HepG2 (cell line): ENCODE measurements around the gene IGFBP6. TPM values are rescaled to one million over a fixed set of nuclear protein-coding genes. Genes with fewer than 3 reads are reported as not detected.

Source experiments
- ARHGAP35 ChIP-seq: sonication (generic); formaldehyde crosslinking; IDR thresholded peaks from 2 replicates; pipeline ENCODE4 v1.9.0; 2022; ENCODE audit warnings: mild to moderate bottlenecking, inconsistent platforms, moderate library complexity, missing genetic modification reagents, borderline replicate concordance
- BORCS8-MEF2B ChIP-seq: sonication (generic); formaldehyde crosslinking; IDR thresholded peaks from 2 replicates; pipeline ENCODE4 v1.8.0; 2022; ENCODE audit warnings: mild to moderate bottlenecking, missing genetic modification reagents
- HMG20B ChIP-seq: conservative IDR thresholded peaks from 2 replicates; pipeline ENCODE4 v1.6.1; 2016; ENCODE audit warnings: missing genetic modification reagents, missing compliant biosample characterization
- KDM5A ChIP-seq: fragments of 200-600 bp; sonication (generic); IDR thresholded peaks from 2 replicates; pipeline ENCODE4 v1.7.0; 2018; ENCODE audit warnings: antibody characterized with exemption, mild to moderate bottlenecking, low read length, borderline replicate concordance
- MEF2D ChIP-seq: sonication (generic); formaldehyde crosslinking; IDR thresholded peaks from 2 replicates; pipeline ENCODE4 v1.5.1; 2020; ENCODE audit warnings: mild to moderate bottlenecking, missing genetic modification reagents
- MIER3 ChIP-seq: IDR thresholded peaks from 2 replicates; pipeline ENCODE4 v1.6.1; 2016; ENCODE audit warnings: missing compliant biosample characterization, borderline replicate concordance
- NFE2L1 ChIP-seq: sonication (generic); formaldehyde crosslinking; IDR thresholded peaks from 2 replicates; pipeline ENCODE4 v1.4.0; 2020; ENCODE audit warnings: missing genetic modification reagents, mild to moderate bottlenecking, borderline replicate concordance
- PCBP2 ChIP-seq: fragments of 200-400 bp; formaldehyde crosslinking; optimal IDR thresholded peaks from 2 replicates; pipeline ENCODE3; 2018; ENCODE audit warnings: low read length, low read depth; ENCODE audit not compliant: poor library complexity, severe bottlenecking
- PHF5A ChIP-seq: IDR thresholded peaks from one replicate; pipeline ENCODE4 v1.6.1; 2018; ENCODE audit warnings: low read depth, missing genetic modification reagents; ENCODE audit not compliant: unreplicated experiment
- PPARG ChIP-seq: conservative IDR thresholded peaks from 2 replicates; pipeline ENCODE4 v1.6.1; 2016; ENCODE audit warnings: missing biosample characterization, missing genetic modification reagents
- PRMT3 ChIP-seq: sonication (generic); formaldehyde crosslinking; IDR thresholded peaks from 2 replicates; pipeline ENCODE4 v1.8.1; 2022; ENCODE audit warnings: low read depth, mild to moderate bottlenecking, moderate library complexity, missing genetic modification reagents, borderline replicate concordance
- PRPF4 ChIP-seq: fragments of 200-400 bp; formaldehyde crosslinking; IDR thresholded peaks from 2 replicates; pipeline ENCODE4 v1.6.1; 2016; ENCODE audit warnings: low read length, low read depth; ENCODE audit not compliant: poor library complexity, severe bottlenecking
- RARA ChIP-seq: IDR thresholded peaks from 2 replicates; pipeline ENCODE4 v1.6.1; 2016; ENCODE audit warnings: missing genetic modification reagents, missing compliant biosample characterization
- SUZ12 ChIP-seq: fragments of 150-350 bp; IDR thresholded peaks from 2 replicates; pipeline ENCODE4 v1.6.1; 2014; ENCODE audit warnings: low read depth, low read length
- TBX2 ChIP-seq: sonication (generic); formaldehyde crosslinking; IDR thresholded peaks from 2 replicates; pipeline ENCODE4 v1.5.0; 2020; ENCODE audit warnings: missing genetic modification reagents, mild to moderate bottlenecking, borderline replicate concordance
- TEAD2 ChIP-seq: sonication (generic); formaldehyde crosslinking; IDR thresholded peaks from 2 replicates; pipeline ENCODE4 v1.9.0; 2021; ENCODE audit warnings: missing genetic modification reagents
- XRCC5 ChIP-seq: fragments of 200-400 bp; formaldehyde crosslinking; optimal IDR thresholded peaks from 2 replicates; pipeline ENCODE3; 2017; ENCODE audit warnings: mild to moderate bottlenecking, low read length
- ZNF10 ChIP-seq: sonication (generic); formaldehyde crosslinking; IDR thresholded peaks from 2 replicates; pipeline ENCODE4 v1.4.0; 2020; ENCODE audit warnings: mild to moderate bottlenecking, low read depth, missing genetic modification reagents, borderline replicate concordance
- ZNF282 ChIP-seq: fragments of 450-650 bp; IDR thresholded peaks from 2 replicates; pipeline ENCODE4 v1.6.1; 2018; ENCODE audit not compliant: partially characterized antibody
- ZNF343 ChIP-seq: sonication (generic); formaldehyde crosslinking; IDR thresholded peaks from 2 replicates; pipeline ENCODE4 v1.4.0; 2020; ENCODE audit warnings: mild to moderate bottlenecking, missing genetic modification reagents
- ZNF496 ChIP-seq: sonication (generic); formaldehyde crosslinking; IDR thresholded peaks from 2 replicates; pipeline ENCODE4 v1.8.1; 2023; ENCODE audit warnings: mild to moderate bottlenecking, moderate library complexity, missing genetic modification reagents; ENCODE audit not compliant: insufficient replicate concordance
- ZNF629 ChIP-seq: sonication (generic); formaldehyde crosslinking; conservative IDR thresholded peaks from 2 replicates; pipeline ENCODE4 v1.5.0; 2020; ENCODE audit warnings: missing genetic modification reagents
- polyA plus RNA-seq, 8 experiments: library from polyadenylated mRNA; depleted of rRNA in 3 of 8; stranded (reverse) in 7 of 8; unstranded in 1 of 8; fragments of >200 nt; fragmentation: Illumina TruSeq in 4 of 8; extraction: Trizol in 4 of 8; gene quantifications; 2 replicates each; pipeline versions ENCODE4 v1.2.1 to v1.2.3, GENCODE V29; 2011 to 2016; ENCODE audit warnings: low read depth in 4 of 8, missing spikeins in 1 of 8, mixed read lengths in 1 of 8; ENCODE audit not compliant: insufficient read depth in 1 of 8
- total RNA-seq, 5 experiments: library from RNA; depleted of rRNA; stranded (reverse); fragments of >200 nt; fragmentation: Illumina TruSeq; extraction: Trizol; gene quantifications; 2 replicates each; pipeline ENCODE4 v1.2.3, GENCODE V29; 2016; ENCODE audit warnings: low read depth in 1 of 5
- TF ChIP-seq, protein P1 (sequence below): sonication (generic); formaldehyde crosslinking; conservative IDR thresholded peaks from 2 replicates; pipeline ENCODE4 v1.8.0; 2022; ENCODE audit warnings: low read depth, missing genetic modification reagents
- TF ChIP-seq, protein P2 (sequence below): sonication (generic); formaldehyde crosslinking; IDR thresholded peaks from 2 replicates; pipeline ENCODE4 v1.5.0; 2020; ENCODE audit warnings: mild to moderate bottlenecking, missing genetic modification reagents, borderline replicate concordance
- TF ChIP-seq, protein P3 (sequence below): IDR thresholded peaks from 2 replicates; pipeline ENCODE4 v1.6.1; 2012; ENCODE audit warnings: low read depth, low read length, improper control_type of control experiment

IGFBP6 gene
- total and polyA plus RNA-seq, 2 of the 13 experiments (the other 11 are each of a cell fraction or from before 2014, with no cell fraction given): 3.9 to 25.2 TPM

DNA sequence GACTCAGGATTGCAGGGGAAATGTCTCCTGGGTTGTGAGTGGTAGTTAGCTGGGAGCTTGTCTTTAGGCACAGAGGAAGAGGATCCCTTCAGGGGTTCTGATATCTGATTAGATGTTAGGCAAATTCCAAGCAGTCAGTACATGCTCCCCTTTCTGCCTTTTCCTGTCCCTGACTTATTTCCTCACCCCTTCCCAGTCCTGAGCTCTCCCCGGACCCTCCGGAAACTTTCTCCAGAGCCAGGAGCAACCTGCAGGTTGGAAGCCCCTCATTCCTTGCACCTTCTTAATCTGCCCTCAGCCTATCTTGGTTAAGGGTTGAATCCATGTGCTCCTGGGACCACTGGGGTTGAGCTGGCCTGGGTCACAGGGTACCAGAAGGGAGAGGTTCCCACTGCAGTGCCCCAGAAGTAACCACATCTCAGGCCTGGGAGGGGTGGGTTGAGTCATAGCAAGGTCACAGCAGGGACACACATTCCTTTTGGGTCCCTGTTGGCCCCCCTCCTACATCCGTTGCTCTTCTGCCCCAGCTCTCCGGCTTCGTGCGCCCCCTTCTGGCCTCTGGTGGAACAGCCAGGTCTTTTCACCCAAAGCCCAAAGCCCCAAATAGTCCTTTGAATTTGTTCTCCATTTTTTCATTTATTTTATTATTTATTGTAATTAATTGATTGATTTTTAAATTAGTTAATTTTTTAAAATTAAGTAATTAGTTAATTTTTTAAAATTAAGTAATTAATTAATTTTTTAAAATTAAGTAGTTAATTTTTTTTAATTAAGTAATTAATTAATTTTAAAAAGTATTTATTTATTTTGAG lies 1.8 kb downstream of the IGFBP6 start (continued):
- TF ChIP-seq NFE2L1 (CRISPR knock-in tag) (no peak), ZNF10 (no peak), PHF5A (CRISPR knock-in tag) (no peak), ARHGAP35 (CRISPR knock-in tag) (no peak), SUZ12 (no peak), BORCS8-MEF2B (CRISPR knock-in tag) (no peak), KDM5A (no peak), PRPF4 (no peak), HMG20B (CRISPR knock-in tag) (no peak), ZNF343 (CRISPR knock-in tag) (no peak), RARA (CRISPR knock-in tag) (peak; percentile 100), ZNF282 (no peak), TBX2 (peak; percentile 45; the same call in 1 of the 2 replicates), PPARG (CRISPR knock-in tag) (no peak; the same call in 1 of the 2 replicates), ZNF496 (CRISPR knock-in tag) (no peak), TEAD2 (CRISPR knock-in tag) (no peak), PCBP2 (no peak), ZNF629 (no peak), MEF2D (peak; percentile 24; the same call in 1 of the 2 replicates), PRMT3 (CRISPR knock-in tag) (no peak), MIER3 (peak; percentile 34; the same call in 1 of the 2 replicates), XRCC5 (peak; percentile 71)
- TF ChIP-seq, protein P1, sequence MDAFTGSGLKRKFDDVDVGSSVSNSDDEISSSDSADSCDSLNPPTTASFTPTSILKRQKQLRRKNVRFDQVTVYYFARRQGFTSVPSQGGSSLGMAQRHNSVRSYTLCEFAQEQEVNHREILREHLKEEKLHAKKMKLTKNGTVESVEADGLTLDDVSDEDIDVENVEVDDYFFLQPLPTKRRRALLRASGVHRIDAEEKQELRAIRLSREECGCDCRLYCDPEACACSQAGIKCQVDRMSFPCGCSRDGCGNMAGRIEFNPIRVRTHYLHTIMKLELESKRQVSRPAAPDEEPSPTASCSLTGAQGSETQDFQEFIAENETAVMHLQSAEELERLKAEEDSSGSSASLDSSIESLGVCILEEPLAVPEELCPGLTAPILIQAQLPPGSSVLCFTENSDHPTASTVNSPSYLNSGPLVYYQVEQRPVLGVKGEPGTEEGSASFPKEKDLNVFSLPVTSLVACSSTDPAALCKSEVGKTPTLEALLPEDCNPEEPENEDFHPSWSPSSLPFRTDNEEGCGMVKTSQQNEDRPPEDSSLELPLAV (CRISPR knock-in tag): no peak
- TF ChIP-seq, protein P2, sequence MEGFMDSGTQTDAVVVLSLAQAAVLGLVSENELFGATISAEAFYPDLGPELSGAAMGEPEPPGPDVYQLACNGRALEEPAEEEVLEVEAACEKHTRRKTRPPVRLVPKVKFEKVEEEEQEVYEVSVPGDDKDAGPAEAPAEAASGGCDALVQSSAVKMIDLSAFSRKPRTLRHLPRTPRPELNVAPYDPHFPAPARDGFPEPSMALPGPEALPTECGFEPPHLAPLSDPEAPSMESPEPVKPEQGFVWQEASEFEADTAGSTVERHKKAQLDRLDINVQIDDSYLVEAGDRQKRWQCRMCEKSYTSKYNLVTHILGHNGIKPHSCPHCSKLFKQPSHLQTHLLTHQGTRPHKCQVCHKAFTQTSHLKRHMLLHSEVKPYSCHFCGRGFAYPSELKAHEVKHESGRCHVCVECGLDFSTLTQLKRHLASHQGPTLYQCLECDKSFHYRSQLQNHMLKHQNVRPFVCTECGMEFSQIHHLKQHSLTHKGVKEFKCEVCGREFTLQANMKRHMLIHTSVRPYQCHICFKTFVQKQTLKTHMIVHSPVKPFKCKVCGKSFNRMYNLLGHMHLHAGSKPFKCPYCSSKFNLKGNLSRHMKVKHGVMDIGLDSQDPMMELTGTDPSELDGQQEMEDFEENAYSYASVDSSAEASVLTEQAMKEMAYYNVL (CRISPR knock-in tag): no peak
- TF ChIP-seq, protein P3, sequence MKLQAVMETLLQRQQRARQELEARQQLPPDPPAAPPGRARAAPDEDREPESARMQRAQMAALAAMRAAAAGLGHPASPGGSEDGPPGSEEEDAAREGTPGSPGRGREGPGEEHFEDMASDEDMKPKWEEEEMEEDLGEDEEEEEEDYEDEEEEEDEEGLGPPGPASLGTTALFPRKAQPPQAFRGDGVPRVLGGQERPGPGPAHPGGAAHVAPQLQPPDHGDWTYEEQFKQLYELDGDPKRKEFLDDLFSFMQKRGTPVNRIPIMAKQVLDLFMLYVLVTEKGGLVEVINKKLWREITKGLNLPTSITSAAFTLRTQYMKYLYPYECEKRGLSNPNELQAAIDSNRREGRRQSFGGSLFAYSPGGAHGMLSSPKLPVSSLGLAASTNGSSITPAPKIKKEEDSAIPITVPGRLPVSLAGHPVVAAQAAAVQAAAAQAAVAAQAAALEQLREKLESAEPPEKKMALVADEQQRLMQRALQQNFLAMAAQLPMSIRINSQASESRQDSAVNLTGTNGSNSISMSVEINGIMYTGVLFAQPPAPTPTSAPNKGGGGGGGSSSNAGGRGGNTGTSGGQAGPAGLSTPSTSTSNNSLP: 0 out of 2 replicates have a peak, but pooled peaks have one; percentile 15
